Endothelial cell of umbilical vein (primary cell): Measurements from ENCODE around the gene OSBP2. TPM values are rescaled to one million over a fixed set of nuclear protein-coding genes. Genes with fewer than 3 reads are reported as not detected.
A peak's percentile ranks its signal among the peaks of the same experiment; 100 is the strongest.

Source experiments
- BruUV-seq: library from RNA; stranded (reverse); fragments of 400-500 nt; replicated peaks from 2 replicates; lab custom pipeline; 2021; lab: Mats Ljungman, UMichigan
- CTCF ChIA-PET: fragments of 300-600, 350-600 bp; sonication (Branson Sonifier 250); formaldehyde crosslinking; loops from one replicate; lab custom pipeline; 2021; ENCODE audit warnings: antibody characterized with exemption, inconsistent platforms; lab: Charles Lee
- POLR2A ChIA-PET: fragments of 300-600, 350-600 bp; sonication (Branson Sonifier 250); formaldehyde crosslinking; loops from one replicate; lab custom pipeline; 2021; ENCODE audit warnings: antibody characterized with exemption, inconsistent platforms; lab: Charles Lee
- DNase-seq: peaks from one replicate; pipeline ENCODE4 v3.0.0-alpha.2; 2011; ENCODE audit warnings: low read depth, low spot score
- FAIRE-seq: peaks from 2 replicates; lab custom pipeline; 2011; peaks lifted over from hg19 to GRCh38; lab: Jason Lieb, UNC
- H2AFZ ChIP-seq: 2 replicates; pipeline ENCODE4 v1.6.0; 2012; ENCODE audit warnings: low read depth, low read length, control low read depth, inconsistent platforms
- H3K27ac ChIP-seq: 2 replicates; pipeline ENCODE4 v1.5.1; 2011; ENCODE audit warnings: low read depth, mild to moderate bottlenecking, control low read depth, low read length, moderate library complexity; ENCODE audit not compliant: insufficient read depth
- H3K27me3 ChIP-seq, 2 experiments: 2 replicates each; pipeline versions ENCODE4 v1.6.0 to v1.6.1; 2011; ENCODE audit warnings: low read length in 2 of 2, mixed read lengths in 1 of 2; ENCODE audit not compliant: control insufficient read depth in 2 of 2, insufficient read depth in 2 of 2
- H3K36me3 ChIP-seq, 2 experiments: 2 replicates in 1 of 2; 3 replicates in 1 of 2; pipeline ENCODE4 v1.5.1; 2011; ENCODE audit warnings: low read length in 2 of 2, mild to moderate bottlenecking in 1 of 2, moderate library complexity in 1 of 2; ENCODE audit not compliant: control insufficient read depth in 2 of 2, insufficient read depth in 2 of 2; ENCODE audit errors: extremely low read depth in 1 of 2
- H3K4me1 ChIP-seq: 3 replicates; pipeline ENCODE4 v1.5.1; 2011; ENCODE audit warnings: mild to moderate bottlenecking, low read length; ENCODE audit not compliant: control insufficient read depth, insufficient read depth; ENCODE audit errors: extremely low read depth
- H3K4me2 ChIP-seq: 2 replicates; pipeline ENCODE4 v1.6.1; 2011; ENCODE audit warnings: low read length, control low read depth, mixed read lengths; ENCODE audit not compliant: insufficient read depth
- H3K4me3 ChIP-seq, 3 experiments: fragments of 200-600 bp in 1 of 3; sonication (generic), shearing (Covaris generic) in 1 of 3; replicated peaks in 1 of 3; 2 replicates each; pipeline ENCODE4 v1.5.1; 2011 to 2016; ENCODE audit warnings: control low read depth in 3 of 3, low read length in 3 of 3, mild to moderate bottlenecking in 2 of 3, inconsistent platforms in 1 of 3, low read depth in 1 of 3, moderate library complexity in 1 of 3; ENCODE audit not compliant: insufficient read depth in 1 of 3
- H3K79me2 ChIP-seq: 2 replicates; pipeline ENCODE4 v1.6.0; 2012; ENCODE audit warnings: low read length, inconsistent platforms; ENCODE audit not compliant: control insufficient read depth, insufficient read depth
- H3K9ac ChIP-seq: replicated peaks from 2 replicates; pipeline ENCODE3; 2011; ENCODE audit warnings: low read length, control low read depth; ENCODE audit not compliant: insufficient read depth; ENCODE audit errors: extremely low read depth
- H3K9me1 ChIP-seq: replicated peaks from 3 replicates; pipeline ENCODE4 v1.6.0; 2011; ENCODE audit warnings: mild to moderate bottlenecking, low read length; ENCODE audit not compliant: control insufficient read depth, insufficient read depth; ENCODE audit errors: extremely low read depth
- H3K9me3 ChIP-seq: replicated peaks from 2 replicates; pipeline ENCODE4 v1.5.1; 2012; ENCODE audit warnings: low read length, inconsistent platforms; ENCODE audit not compliant: control insufficient read depth, insufficient read depth
- H4K20me1 ChIP-seq: replicated peaks from 2 replicates; pipeline ENCODE3; 2011; ENCODE audit warnings: mild to moderate bottlenecking, low read length; ENCODE audit not compliant: control insufficient read depth, insufficient read depth; ENCODE audit errors: extremely low read depth
- EZH2 ChIP-seq: IDR thresholded peaks from 2 replicates; pipeline ENCODE4 v1.6.1; 2012; ENCODE audit warnings: borderline replicate concordance, low read depth, mild to moderate bottlenecking, moderate library complexity, low read length, inconsistent platforms; ENCODE audit not compliant: severe bottlenecking
- FOS ChIP-seq: IDR thresholded peaks from 2 replicates; pipeline ENCODE4 v1.6.1; 2011; ENCODE audit warnings: mild to moderate bottlenecking, low read length, moderate library complexity, borderline replicate concordance; ENCODE audit not compliant: insufficient read depth
- GATA2 ChIP-seq: IDR thresholded peaks from 2 replicates; pipeline ENCODE4 v1.7.0; 2011; ENCODE audit warnings: low read depth, mild to moderate bottlenecking, moderate library complexity, mixed read lengths, low read length; ENCODE audit not compliant: insufficient read length, insufficient read depth
- JUN ChIP-seq: IDR thresholded peaks from 2 replicates; pipeline ENCODE4 v1.6.1; 2011; ENCODE audit warnings: borderline replicate concordance, low read depth; ENCODE audit not compliant: insufficient read length, insufficient read depth
- MYC ChIP-seq: IDR thresholded peaks from one replicate; pipeline ENCODE4 v1.6.1; 2011; ENCODE audit warnings: mild to moderate bottlenecking, low read depth, low read length
- POLR2A ChIP-seq: IDR thresholded peaks from 2 replicates; pipeline ENCODE4 v1.6.1; 2012; ENCODE audit warnings: low read depth, mild to moderate bottlenecking, control low read depth, low read length
- POLR2AphosphoS5 ChIP-seq: IDR thresholded peaks from 2 replicates; pipeline ENCODE4 v1.6.1; 2012; ENCODE audit warnings: low read depth, mild to moderate bottlenecking, control low read depth, low read length, moderate library complexity; ENCODE audit not compliant: insufficient read depth
- dilution Hi-C: fragments of 300-500 bp; cut with MboI; formaldehyde crosslinking; loops from one replicate; pipeline ENCODE4 v1.15.0; 2019; ENCODE audit warnings: low sequenced_read_pairs; ENCODE audit not compliant: extremely low pct_ligation_motif_present
- intact Hi-C: fragments of 100-400 bp; cut with micrococcal nuclease; formaldehyde crosslinking; loops from one replicate; pipeline ENCODE4 v1.10.0; 2022
- microRNA counts: library from miRNA; unstranded; fragments of <30 nt; microRNA quantifications from one replicate; lab custom pipeline; 2016
- microRNA-seq: library from miRNA; unstranded; fragments of <30 nt; microRNA quantifications from one replicate; pipeline ENCODE4 v1.2.0, GENCODE V29; 2021; ENCODE audit warnings: borderline number of aligned reads, borderline replicate concordance
- polyA plus RNA-seq, 4 experiments: library from polyadenylated mRNA; depleted of rRNA in 3 of 4; stranded (reverse) in 3 of 4; unstranded in 1 of 4; fragments of >200 nt; gene quantifications; 2 replicates each; pipeline versions ENCODE4 v1.2.1 to v1.2.3, GENCODE V29; 2011 to 2012; ENCODE audit warnings: missing spikeins in 1 of 4
- small RNA-seq: library from RNA; depleted of rRNA; stranded (forward); fragments of <200 nt; gene quantifications from one replicate; pipeline ENCODE3, GENCODE V24; 2012; ENCODE audit warnings: low replicate concordance, low read depth; ENCODE audit not compliant: insufficient read depth, insufficient read length
- total RNA-seq: library from RNA; stranded (reverse); gene quantifications from 2 replicates; pipeline ENCODE4 v1.2.3, GENCODE V29; 2021
- TF ChIP-seq, protein P1 (sequence below), 2 donors: IDR thresholded peaks; 1 replicate in 1 of 2; 2 replicates in 1 of 2; pipeline ENCODE4 v1.5.1; 2011; ENCODE audit warnings: low read length in 2 of 2, mild to moderate bottlenecking in 2 of 2, moderate library complexity in 2 of 2, control low read depth in 1 of 2, inconsistent platforms in 1 of 2, low read depth in 1 of 2; ENCODE audit not compliant: insufficient read depth in 1 of 2; ENCODE audit errors: extremely low read depth in 1 of 2

OSBP2 gene
- total and polyA plus RNA-seq, 2 donors (not counting 3 experiments of a cell fraction or from before 2014, with no cell fraction given) = 4.1 to 7.5 TPM

DNA sequence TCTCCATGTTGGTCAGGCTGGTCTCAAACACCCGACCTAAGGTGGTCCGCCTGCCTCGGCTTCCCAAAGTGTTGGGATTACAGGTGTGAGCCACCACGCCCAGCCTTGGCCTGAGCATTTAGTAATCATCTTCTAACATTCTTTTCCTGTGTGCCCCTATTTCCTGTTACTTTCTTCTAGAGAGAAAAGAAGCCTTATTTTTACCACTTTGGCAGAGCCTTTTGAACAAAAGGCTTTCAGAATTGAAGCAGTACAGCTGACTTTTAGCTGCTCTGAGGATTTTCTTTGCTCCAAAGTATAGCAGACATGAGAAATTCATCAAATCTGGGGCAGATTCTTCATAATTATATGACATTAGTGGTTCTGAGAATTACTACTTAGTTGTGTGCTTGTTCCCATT is 260.5 kb downstream of the OSBP2 start:
- Histone ChIP-seq H3K4me1 (no peaks in the 10 kb centered on the region), H3K79me2 (no peaks in the 10 kb centered on the region), H3K4me3 (no peak overlapping the region), H3K27ac (no peak overlapping the region), H3K27me3 (no peaks in the 10 kb centered on the region), H2AFZ (no peak overlapping the region), H4K20me1 (no peaks in the 10 kb centered on the region), H3K4me2 (no peak overlapping the region), H3K36me3 (peaks cover 13 to 14% of the 10 kb centered on the region in 2 experiments), H3K9me3 (no peaks in the 10 kb centered on the region), H3K9me1 (no peaks in the 10 kb centered on the region), H3K9ac (no peak overlapping the region)
- intact Hi-C loops (no loop called here), dilution Hi-C loops (no loop called here)
- ChIA-PET POLR2A (interaction anchor here (0.7 kb wide), 2 partner anchors 125 to 128 kb away, joined by 5 to 6 read pairs; no protein-coding TSS in a partner anchor), CTCF (interaction anchor here (1.2 to 1.3 kb wide), 2 partner anchors 14 to 35 kb away, joined by 3 read pairs; partner anchors contain the start of gene TUG1)
- TF ChIP-seq POLR2A (no peak), JUN (no peak), POLR2AphosphoS5 (no peak), MYC (no peak), EZH2 (no peak), GATA2 (no peak), FOS (no peak)
- TF ChIP-seq, protein P1, sequence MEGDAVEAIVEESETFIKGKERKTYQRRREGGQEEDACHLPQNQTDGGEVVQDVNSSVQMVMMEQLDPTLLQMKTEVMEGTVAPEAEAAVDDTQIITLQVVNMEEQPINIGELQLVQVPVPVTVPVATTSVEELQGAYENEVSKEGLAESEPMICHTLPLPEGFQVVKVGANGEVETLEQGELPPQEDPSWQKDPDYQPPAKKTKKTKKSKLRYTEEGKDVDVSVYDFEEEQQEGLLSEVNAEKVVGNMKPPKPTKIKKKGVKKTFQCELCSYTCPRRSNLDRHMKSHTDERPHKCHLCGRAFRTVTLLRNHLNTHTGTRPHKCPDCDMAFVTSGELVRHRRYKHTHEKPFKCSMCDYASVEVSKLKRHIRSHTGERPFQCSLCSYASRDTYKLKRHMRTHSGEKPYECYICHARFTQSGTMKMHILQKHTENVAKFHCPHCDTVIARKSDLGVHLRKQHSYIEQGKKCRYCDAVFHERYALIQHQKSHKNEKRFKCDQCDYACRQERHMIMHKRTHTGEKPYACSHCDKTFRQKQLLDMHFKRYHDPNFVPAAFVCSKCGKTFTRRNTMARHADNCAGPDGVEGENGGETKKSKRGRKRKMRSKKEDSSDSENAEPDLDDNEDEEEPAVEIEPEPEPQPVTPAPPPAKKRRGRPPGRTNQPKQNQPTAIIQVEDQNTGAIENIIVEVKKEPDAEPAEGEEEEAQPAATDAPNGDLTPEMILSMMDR (IDR thresholded peaks at IDR 0.05; ENCODE audit: extremely low read depth in 1 of 2, insufficient read depth in 1 of 2, low read depth in 1 of 2, low read length in 2 of 2) = no peak
- no peak for DNase-seq
- FAIRE-seq = no peak
- BruUV-seq = no TSS peak

MicroRNA genes within 50 kb of the gene (microRNA counts, 767-probe panel; counts per million panel counts)
- microRNA hsa-miR-3200-3p (lab: Ali Mortazavi, UCI) = 723 counts per million, percentile 96 among the panel's probes with 10 or more counts

Small RNA genes lying within 50 kb of the gene (microRNA-seq; reads per million reads assigned to microRNA genes)
- gene MIR3200 = 19.6 reads per million, percentile 35 among the genes with 10 or more reads in this experiment

Small RNA genes lying within 50 kb of the gene (small RNA-seq; reads per million reads assigned to genes)
- not detected for gene MIR3200

Other genes starting within 250 kb of the OSBP2 start
- gene SEC14L3, start 222.9 kb upstream of the OSBP2 start, total RNA-seq = not detected in 2 replicates
- gene SEC14L3, start 222.9 kb upstream of the OSBP2 start, polyA plus RNA-seq = not detected in 2 replicates
- not detected in 2 replicates for gene SEC14L4, start 189.2 kb upstream of the OSBP2 start, total RNA-seq
- gene SEC14L4, start 189.2 kb upstream of the OSBP2 start, polyA plus RNA-seq = not detected in 2 replicates
- 0.15 TPM in 1 of 2 replicates, not detected in the other for gene SEC14L6, start 148.1 kb upstream of the OSBP2 start, total RNA-seq
- gene SEC14L6, start 148.1 kb upstream of the OSBP2 start, polyA plus RNA-seq = 0.04 and 0.11 TPM in 2 replicates
- not detected in 2 replicates for gene GAL3ST1, start 120.2 kb upstream of the OSBP2 start, total RNA-seq
- gene GAL3ST1, start 120.2 kb upstream of the OSBP2 start, polyA plus RNA-seq = 0.06 TPM in 1 of 2 replicates, not detected in the other
- gene PES1, start 103.0 kb upstream of the OSBP2 start, total RNA-seq = 106 and 110 TPM in 2 replicates
- gene PES1, start 103.0 kb upstream of the OSBP2 start, polyA plus RNA-seq = 135 and 154 TPM in 2 replicates
- 62.3 and 80.6 TPM in 2 replicates for gene TCN2, start 87.7 kb upstream of the OSBP2 start, total RNA-seq
- gene TCN2, start 87.7 kb upstream of the OSBP2 start, polyA plus RNA-seq = 188 and 199 TPM in 2 replicates
- gene SLC35E4, start 59.1 kb upstream of the OSBP2 start, total RNA-seq = 15.3 TPM in 2 replicates
- gene SLC35E4, start 59.1 kb upstream of the OSBP2 start, polyA plus RNA-seq = 10.7 and 14.8 TPM in 2 replicates
- 17.5 and 18.3 TPM in 2 replicates for gene DUSP18, start 27.0 kb upstream of the OSBP2 start, total RNA-seq
- gene DUSP18, start 27.0 kb upstream of the OSBP2 start, polyA plus RNA-seq = 30.1 and 32.9 TPM in 2 replicates